ENCODE data around the gene SHC3.

Gene SHC3

DNA sequence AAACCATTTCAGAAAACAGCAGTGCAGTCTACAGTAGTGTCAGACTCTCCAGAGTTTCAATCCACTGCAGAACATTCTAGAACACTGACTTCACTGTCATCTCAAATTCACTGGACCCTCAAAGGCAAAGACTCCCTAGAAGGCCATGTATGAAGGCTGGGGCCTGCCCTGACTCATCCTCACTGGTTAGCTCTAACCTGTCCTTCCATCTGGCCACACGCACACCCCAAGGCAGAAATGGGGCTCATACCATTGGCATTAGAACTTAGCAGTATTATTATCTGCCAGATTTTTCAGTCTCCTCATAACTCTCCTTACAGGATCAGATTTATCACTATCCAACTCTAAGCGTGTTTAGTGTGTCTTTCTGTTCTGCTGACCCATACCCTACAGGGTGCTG lies 166.9 kb downstream of the SHC3 start:
- Histone ChIP-seq H3K4me1 (ENCODE audit: insufficient read depth, low read length) (no peaks in the 10 kb centered on the region), H2AFZ (ENCODE audit: low read depth, low read length) (no peak overlapping the region), H3K36me3 (ENCODE audit: insufficient read depth, low read length) (no peaks in the 10 kb centered on the region), H3K9me3 (ENCODE audit: low read length) (no peaks in the 10 kb centered on the region), H3K27me3 (ENCODE audit: insufficient read depth, low read length) (no peaks in the 10 kb centered on the region), H3K4me3 (ENCODE audit: low read length) (no peak overlapping the region)

DNA sequence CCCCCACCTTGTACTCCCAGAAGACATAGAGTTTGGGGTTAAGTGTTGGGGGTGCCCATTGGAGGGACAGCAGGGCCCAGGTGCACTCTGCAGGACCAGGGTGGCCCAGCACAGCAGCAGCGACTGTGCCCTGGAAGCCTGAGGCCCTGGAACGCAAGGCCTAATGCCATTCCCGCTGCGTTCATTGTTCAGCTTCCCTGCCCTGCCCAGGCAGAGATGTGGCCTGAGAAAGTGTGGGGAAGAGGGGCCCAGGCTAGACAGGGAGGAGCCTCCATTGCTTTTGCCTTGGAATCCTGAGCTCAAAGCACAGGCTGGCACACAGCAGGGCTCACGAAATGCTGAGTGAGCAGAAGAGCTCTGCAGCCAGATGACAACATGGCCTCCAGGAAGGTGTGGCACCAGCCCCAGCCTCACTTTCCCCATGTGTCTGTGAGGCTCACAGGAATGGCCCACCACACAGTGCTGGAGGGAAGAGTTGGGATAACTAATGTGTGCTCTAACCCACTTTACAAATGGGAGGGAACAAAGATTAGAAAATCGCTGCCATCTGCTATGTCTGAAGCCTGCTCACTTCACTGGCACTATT lies 168.0 kb downstream of the SHC3 start:
- no peak overlapping the region for H2AFZ ChIP-seq (ENCODE audit: low read depth, low read length)
- no peaks in the 10 kb centered on the region for H3K4me1 ChIP-seq (ENCODE audit: insufficient read depth, low read length)
- no peaks in the 10 kb centered on the region for H3K36me3 ChIP-seq (ENCODE audit: insufficient read depth, low read length)
- no peaks in the 10 kb centered on the region for H3K27me3 ChIP-seq (ENCODE audit: insufficient read depth, low read length)
- no peaks in the 10 kb centered on the region for H3K9me3 ChIP-seq (ENCODE audit: low read length)
- no peak overlapping the region for H3K4me3 ChIP-seq (ENCODE audit: low read length)

GRCh38 chr9:89010056-89010455 lies 168.6 kb downstream of the SHC3 start:
- Histone ChIP-seq H3K9me3 (ENCODE audit: low read length) (no peaks in the 10 kb centered on the region), H3K36me3 (ENCODE audit: insufficient read depth, low read length) (no peaks in the 10 kb centered on the region), H3K4me1 (ENCODE audit: insufficient read depth, low read length) (no peaks in the 10 kb centered on the region), H3K4me3 (ENCODE audit: low read length) (no peak overlapping the region), H2AFZ (ENCODE audit: low read depth, low read length) (no peak overlapping the region), H3K27me3 (ENCODE audit: insufficient read depth, low read length) (no peaks in the 10 kb centered on the region)

DNA sequence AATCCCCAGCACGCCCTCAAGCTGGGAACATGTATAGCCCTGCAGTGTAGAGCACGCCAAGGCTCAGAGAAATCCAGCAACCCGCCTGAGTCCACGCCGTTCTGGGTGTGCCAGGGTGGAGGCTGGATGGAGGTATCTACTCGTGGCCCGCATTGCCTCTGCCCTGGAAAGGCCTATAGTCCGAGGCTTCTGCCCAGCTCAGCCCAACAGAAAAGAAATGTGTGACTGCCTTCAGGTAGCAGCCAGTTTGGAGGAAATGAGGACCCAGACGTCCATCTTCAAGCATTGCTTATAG lies 169.1 kb downstream of the SHC3 start:
- H3K4me3 ChIP-seq (ENCODE audit: low read length): no peak overlapping the region
- H3K9me3 ChIP-seq (ENCODE audit: low read length): no peaks in the 10 kb centered on the region
- H3K4me1 ChIP-seq (ENCODE audit: insufficient read depth, low read length): no peaks in the 10 kb centered on the region
- no peaks in the 10 kb centered on the region for H3K27me3 ChIP-seq (ENCODE audit: insufficient read depth, low read length)
- H3K36me3 ChIP-seq (ENCODE audit: insufficient read depth, low read length): no peaks in the 10 kb centered on the region
- no peak overlapping the region for H2AFZ ChIP-seq (ENCODE audit: low read depth, low read length)

GRCh38 chr9:89008744-89009545 lies 169.7 kb downstream of the SHC3 start:
- Histone ChIP-seq H3K9me3 (ENCODE audit: low read length) (no peaks in the 10 kb centered on the region), H3K27me3 (ENCODE audit: insufficient read depth, low read length) (no peaks in the 10 kb centered on the region), H3K36me3 (ENCODE audit: insufficient read depth, low read length) (no peaks in the 10 kb centered on the region), H2AFZ (ENCODE audit: low read depth, low read length) (no peak overlapping the region), H3K4me1 (ENCODE audit: insufficient read depth, low read length) (no peaks in the 10 kb centered on the region), H3K4me3 (ENCODE audit: low read length) (no peak overlapping the region)

- no peaks in the 10 kb centered on the region for H3K9me3 ChIP-seq (ENCODE audit: low read length)
- H3K4me3 ChIP-seq (ENCODE audit: low read length): no peak overlapping the region
- no peak overlapping the region for H2AFZ ChIP-seq (ENCODE audit: low read depth, low read length)
- no peaks in the 10 kb centered on the region for H3K4me1 ChIP-seq (ENCODE audit: insufficient read depth, low read length)
- no peaks in the 10 kb centered on the region for H3K36me3 ChIP-seq (ENCODE audit: insufficient read depth, low read length)
- H3K27me3 ChIP-seq (ENCODE audit: insufficient read depth, low read length): no peaks in the 10 kb centered on the region
These were observed 170.4 kb downstream of the SHC3 start for GRCh38 chr9:89008055-89008743.

- H2AFZ ChIP-seq (ENCODE audit: low read depth, low read length): no peak overlapping the region
- H3K4me3 ChIP-seq (ENCODE audit: low read length): no peak overlapping the region
- H3K27me3 ChIP-seq (ENCODE audit: insufficient read depth, low read length): no peaks in the 10 kb centered on the region
- H3K9me3 ChIP-seq (ENCODE audit: low read length): no peaks in the 10 kb centered on the region
- no peaks in the 10 kb centered on the region for H3K36me3 ChIP-seq (ENCODE audit: insufficient read depth, low read length)
- H3K4me1 ChIP-seq (ENCODE audit: insufficient read depth, low read length): no peaks in the 10 kb centered on the region
These were observed 171.3 kb downstream of the SHC3 start for GRCh38 chr9:89006996-89007967.

DNA sequence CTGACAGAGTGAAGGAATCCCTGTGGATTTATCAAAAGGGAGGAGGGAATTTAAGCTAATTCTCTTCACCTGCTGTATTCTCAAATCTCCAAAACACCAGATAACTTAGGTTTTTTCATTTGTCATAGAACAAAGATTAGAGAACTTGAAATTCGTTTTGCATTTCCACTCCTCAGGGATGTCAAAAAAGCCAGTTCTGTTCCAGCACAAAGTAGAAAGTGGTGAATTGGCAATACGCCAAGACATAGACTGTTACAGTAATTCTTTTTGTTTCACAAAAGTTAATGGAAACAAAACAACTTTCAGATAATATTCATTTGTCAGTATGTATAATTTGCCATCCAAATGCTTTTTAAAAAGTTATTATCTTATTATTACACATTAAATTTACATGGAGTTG lies 172.4 kb downstream of the SHC3 start:
- Histone ChIP-seq H2AFZ (ENCODE audit: low read depth, low read length) (no peak overlapping the region), H3K27me3 (ENCODE audit: insufficient read depth, low read length) (no peaks in the 10 kb centered on the region), H3K36me3 (ENCODE audit: insufficient read depth, low read length) (peaks cover 6% of the 10 kb centered on the region), H3K4me1 (ENCODE audit: insufficient read depth, low read length) (no peaks in the 10 kb centered on the region), H3K4me3 (ENCODE audit: low read length) (no peak overlapping the region), H3K9me3 (ENCODE audit: low read length) (peaks cover 3% of the 10 kb centered on the region)

DNA sequence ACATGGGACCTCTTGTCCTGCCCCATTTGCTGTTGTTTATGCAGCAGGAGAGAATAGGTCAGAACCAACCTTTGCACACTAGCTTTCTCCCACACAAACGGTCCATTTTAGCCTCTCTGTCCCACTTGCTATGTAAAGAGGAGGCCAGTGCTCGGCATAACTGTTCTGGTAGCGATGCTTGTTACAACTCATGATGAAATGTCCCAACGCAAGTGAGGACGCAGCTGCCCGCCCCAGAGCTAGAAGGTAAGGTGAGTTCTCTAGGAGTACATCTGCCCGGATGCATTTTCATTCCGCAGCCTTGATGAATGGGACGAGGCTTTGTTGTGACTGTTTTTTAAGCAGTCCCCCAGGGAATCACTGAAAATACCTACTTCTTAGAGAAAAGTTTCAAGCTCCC lies 173.3 kb downstream of the SHC3 start:
- H3K36me3 ChIP-seq (ENCODE audit: insufficient read depth, low read length): peaks cover 7% of the 10 kb centered on the region
- no peak overlapping the region for H3K4me3 ChIP-seq (ENCODE audit: low read length)
- H3K4me1 ChIP-seq (ENCODE audit: insufficient read depth, low read length): no peaks in the 10 kb centered on the region
- peaks cover 3% of the 10 kb centered on the region for H3K9me3 ChIP-seq (ENCODE audit: low read length)
- H3K27me3 ChIP-seq (ENCODE audit: insufficient read depth, low read length): no peaks in the 10 kb centered on the region
- no peak overlapping the region for H2AFZ ChIP-seq (ENCODE audit: low read depth, low read length)

- peaks cover 3% of the 10 kb centered on the region for H3K9me3 ChIP-seq (ENCODE audit: low read length)
- H3K27me3 ChIP-seq (ENCODE audit: insufficient read depth, low read length): no peaks in the 10 kb centered on the region
- no peak overlapping the region for H3K4me3 ChIP-seq (ENCODE audit: low read length)
- no peak overlapping the region for H2AFZ ChIP-seq (ENCODE audit: low read depth, low read length)
- H3K4me1 ChIP-seq (ENCODE audit: insufficient read depth, low read length): peaks cover 10% of the 10 kb centered on the region
- peaks cover 7% of the 10 kb centered on the region for H3K36me3 ChIP-seq (ENCODE audit: insufficient read depth, low read length)
These were observed 175.6 kb downstream of the SHC3 start for GRCh38 chr9:89002987-89003386.

- Histone ChIP-seq H3K36me3 (ENCODE audit: insufficient read depth, low read length) (peaks cover 7% of the 10 kb centered on the region), H3K4me3 (ENCODE audit: low read length) (no peak overlapping the region), H3K27me3 (ENCODE audit: insufficient read depth, low read length) (no peaks in the 10 kb centered on the region), H3K4me1 (ENCODE audit: insufficient read depth, low read length) (peaks cover 10% of the 10 kb centered on the region), H2AFZ (ENCODE audit: low read depth, low read length) (no peak overlapping the region), H3K9me3 (ENCODE audit: low read length) (peaks cover 3% of the 10 kb centered on the region)
These were observed 176.6 kb downstream of the SHC3 start for GRCh38 chr9:89001917-89002540.

- H2AFZ ChIP-seq (ENCODE audit: low read depth, low read length): no peak overlapping the region
- H3K4me3 ChIP-seq (ENCODE audit: low read length): no peak overlapping the region
- H3K36me3 ChIP-seq (ENCODE audit: insufficient read depth, low read length): peaks cover 9% of the 10 kb centered on the region
- peaks cover 10% of the 10 kb centered on the region for H3K4me1 ChIP-seq (ENCODE audit: insufficient read depth, low read length)
- H3K9me3 ChIP-seq (ENCODE audit: low read length): peaks cover 3% of the 10 kb centered on the region
- H3K27me3 ChIP-seq (ENCODE audit: insufficient read depth, low read length): no peaks in the 10 kb centered on the region
These were observed 177.4 kb downstream of the SHC3 start for GRCh38 chr9:89000973-89001916.

Measured in neuron (in vitro differentiated cells).